Trophoblast cell (in vitro differentiated cells and primary cell): Measurements from ENCODE around the gene FALEC.

Experiments used
- DNase-seq, 2 donors: peaks; one replicate each; pipeline ENCODE4 v3.0.0-alpha.2; 2016
- H2AFZ ChIP-seq: 2 replicates; pipeline ENCODE4 v1.6.1; 2013; ENCODE audit warnings: low read length, moderate library complexity, mild to moderate bottlenecking; ENCODE audit not compliant: insufficient read depth, poor library complexity
- H2AK5ac ChIP-seq: 2 replicates; pipeline ENCODE4 v1.6.1; 2013; ENCODE audit warnings: mild to moderate bottlenecking, low read length
- H2BK120ac ChIP-seq: 2 replicates; pipeline ENCODE4 v1.6.1; 2013; ENCODE audit warnings: low read length, mild to moderate bottlenecking, moderate library complexity; ENCODE audit not compliant: insufficient read depth, poor library complexity
- H2BK12ac ChIP-seq: 2 replicates; pipeline ENCODE4 v1.6.1; 2013; ENCODE audit warnings: mild to moderate bottlenecking, low read length, moderate library complexity
- H2BK5ac ChIP-seq: 2 replicates; pipeline ENCODE4 v1.6.1; 2013; ENCODE audit warnings: low read length, low read depth, moderate library complexity, mild to moderate bottlenecking; ENCODE audit not compliant: poor library complexity
- H3K14ac ChIP-seq: 2 replicates; pipeline ENCODE4 v1.6.1; 2013; ENCODE audit warnings: mild to moderate bottlenecking, low read length
- H3K18ac ChIP-seq: 2 replicates; pipeline ENCODE4 v1.6.1; 2013; ENCODE audit warnings: mild to moderate bottlenecking, low read length
- H3K23ac ChIP-seq: 2 replicates; pipeline ENCODE4 v1.6.1; 2013; ENCODE audit warnings: low read length
- H3K27ac ChIP-seq: 2 replicates; pipeline ENCODE4 v1.5.1; 2013; ENCODE audit warnings: low read depth, mild to moderate bottlenecking, inconsistent platforms, low read length, moderate library complexity
- H3K27me3 ChIP-seq: 2 replicates; pipeline ENCODE4 v1.6.1; 2013; ENCODE audit warnings: inconsistent platforms, mild to moderate bottlenecking, low read length, moderate library complexity; ENCODE audit not compliant: insufficient read depth
- H3K36me3 ChIP-seq, 2 experiments: 1 replicate in 1 of 2; 2 replicates in 1 of 2; pipeline ENCODE4 v1.6.1; 2013; ENCODE audit warnings: low read length in 2 of 2, mild to moderate bottlenecking in 2 of 2, moderate library complexity in 1 of 2; ENCODE audit not compliant: insufficient read depth in 2 of 2, control insufficient read depth in 1 of 2
- H3K4ac ChIP-seq: 2 replicates; pipeline ENCODE4 v1.6.1; 2013; ENCODE audit warnings: low read depth, mild to moderate bottlenecking, low read length, moderate library complexity
- H3K4me1 ChIP-seq, 2 experiments: 1 replicate in 1 of 2; 2 replicates in 1 of 2; pipeline ENCODE4 v1.6.1; 2013; ENCODE audit warnings: low read length in 2 of 2, mild to moderate bottlenecking in 2 of 2, moderate library complexity in 1 of 2; ENCODE audit not compliant: insufficient read depth in 2 of 2, control insufficient read depth in 1 of 2
- H3K4me2 ChIP-seq: 2 replicates; pipeline ENCODE4 v1.6.1; 2013; ENCODE audit warnings: inconsistent platforms, mild to moderate bottlenecking, low read length, moderate library complexity
- H3K4me3 ChIP-seq: 2 replicates; pipeline ENCODE4 v1.5.1; 2013; ENCODE audit warnings: mild to moderate bottlenecking, low read depth, low read length, inconsistent platforms
- H3K79me1 ChIP-seq: one replicate; pipeline ENCODE4 v1.6.1; 2013; ENCODE audit warnings: low read length
- H3K79me2 ChIP-seq: 2 replicates; pipeline ENCODE4 v1.6.1; 2013; ENCODE audit warnings: low read length, mild to moderate bottlenecking; ENCODE audit not compliant: control insufficient read depth, insufficient read depth, poor library complexity
- H3K9ac ChIP-seq: 2 replicates; pipeline ENCODE4 v1.6.1; 2013; ENCODE audit warnings: mild to moderate bottlenecking, low read length
- H3K9me3 ChIP-seq: 2 replicates; pipeline ENCODE4 v1.6.1; 2013; ENCODE audit warnings: low read depth, mild to moderate bottlenecking, control low read depth, inconsistent platforms, low read length; ENCODE audit not compliant: insufficient read depth
- H4K12ac ChIP-seq: 2 replicates; pipeline ENCODE4 v1.6.1; 2013; ENCODE audit warnings: low read depth, mild to moderate bottlenecking, low read length, moderate library complexity
- H4K8ac ChIP-seq: 2 replicates; pipeline ENCODE4 v1.6.1; 2013; ENCODE audit warnings: low read depth, mild to moderate bottlenecking, low read length, moderate library complexity
- H4K91ac ChIP-seq: one replicate; pipeline ENCODE4 v1.6.1; 2013; ENCODE audit warnings: low read depth, mild to moderate bottlenecking, low read length, moderate library complexity
- WGBS: extraction: QIAGEN DNeasy Blood & Tissue Kit; methylation state at CpG from one replicate; pipeline ENCODE4 v1.1.7; 2013; ENCODE audit warnings: missing lambda C conversion rate; ENCODE audit not compliant: insufficient read length, insufficient coverage; ENCODE audit errors: extremely low coverage; 5-methylcytosine and 5-hydroxymethylcytosine counted together

Gene FALEC

GRCh38 chr1:150560576-150561253 lies 45.2 kb downstream of the FALEC start:
- Histone ChIP-seq H2AK5ac (peak overlapping the region; percentile 32), H3K9me3 (no peaks in the 10 kb centered on the region), H3K79me2 (peaks cover 13% of the 10 kb centered on the region), H3K27ac (peak overlapping the region; percentile 100), H3K18ac (peak overlapping the region; percentile 62), H3K4me3 (peak overlapping the region; percentile 69), H3K4me2 (peak overlapping the region; percentile 78), H2AFZ (peak overlapping the region; percentile 24), H3K27me3 (no peaks in the 10 kb centered on the region), H3K9ac (peak overlapping the region; percentile 87), H2BK5ac (peak overlapping the region; percentile 94), H2BK12ac (peak overlapping the region; percentile 59), H3K4me1 (peaks cover 31 to 33% of the 10 kb centered on the region in 2 experiments), H4K91ac (peak overlapping the region; percentile 84), H3K23ac (no peak overlapping the region), H4K8ac (peak overlapping the region; percentile 70), H4K12ac (peak overlapping the region; percentile 67), H3K36me3 (peaks cover 18% of the 10 kb centered on the region in 2 experiments), H3K14ac (peak overlapping the region; percentile 85), H2BK120ac (peak overlapping the region; percentile 79), H3K79me1 (peaks cover 37% of the 10 kb centered on the region), H3K4ac (peak overlapping the region; percentile 37)
- no CpG with 5 or more reads among the region's 17 CpGs for WGBS
- peak; percentile 81 to 92 for DNase-seq

GRCh38 chr1:150561254-150561973 lies 45.9 kb downstream of the FALEC start:
- peak overlapping the region; percentile 90 for H2BK120ac ChIP-seq
- no CpG with 5 or more reads among the region's 32 CpGs for WGBS
- H3K4me2 ChIP-seq: peak overlapping the region; percentile 78
- H2BK12ac ChIP-seq: peak overlapping the region; percentile 59
- H2AFZ ChIP-seq: peak overlapping the region; percentile 72
- peak; percentile 97 to 98 for DNase-seq
- H3K4me1 ChIP-seq: peaks cover 32 to 34% of the 10 kb centered on the region in 2 experiments
- peak overlapping the region; percentile 91 for H4K8ac ChIP-seq
- peak overlapping the region; percentile 90 for H3K9ac ChIP-seq
- no peaks in the 10 kb centered on the region for H3K9me3 ChIP-seq
- no peak overlapping the region for H3K23ac ChIP-seq
- peaks cover 37% of the 10 kb centered on the region for H3K79me1 ChIP-seq
- peak overlapping the region; percentile 67 for H4K12ac ChIP-seq
- peak overlapping the region; percentile 97 for H2BK5ac ChIP-seq
- H3K27me3 ChIP-seq: no peaks in the 10 kb centered on the region
- H4K91ac ChIP-seq: peak overlapping the region; percentile 96
- H3K18ac ChIP-seq: peak overlapping the region; percentile 94
- H2AK5ac ChIP-seq: peak overlapping the region; percentile 91
- H3K14ac ChIP-seq: peak overlapping the region; percentile 97
- peak overlapping the region; percentile 69 for H3K4me3 ChIP-seq
- peak overlapping the region; percentile 93 for H3K4ac ChIP-seq
- H3K36me3 ChIP-seq: peaks cover 11 to 15% of the 10 kb centered on the region in 2 experiments
- peaks cover 14% of the 10 kb centered on the region for H3K79me2 ChIP-seq
- peak overlapping the region; percentile 100 for H3K27ac ChIP-seq

GRCh38 chr1:150561974-150562445 lies 46.5 kb downstream of the FALEC start:
- peaks cover 43% of the 10 kb centered on the region for H3K79me1 ChIP-seq
- H3K4me2 ChIP-seq: peak overlapping the region; percentile 78

More at GRCh38 chr1:150561974-150562445, 46.5 kb downstream of the FALEC start:
- Histone ChIP-seq H2BK5ac (peak overlapping the region; percentile 98), H3K4me3 (peak overlapping the region; percentile 61), H2AK5ac (peak overlapping the region; percentile 91), H3K14ac (peak overlapping the region; percentile 97), H4K8ac (peak overlapping the region; percentile 91), H3K9ac (peak overlapping the region; percentile 90), H3K4ac (peak overlapping the region; percentile 93), H2BK120ac (peak overlapping the region; percentile 97), H3K36me3 (peaks cover 9 to 15% of the 10 kb centered on the region in 2 experiments), H3K18ac (peak overlapping the region; percentile 94), H3K27me3 (no peaks in the 10 kb centered on the region), H3K23ac (no peak overlapping the region), H3K4me1 (peaks cover 37 to 39% of the 10 kb centered on the region in 2 experiments), H4K91ac (peak overlapping the region; percentile 96), H3K27ac (peak overlapping the region; percentile 100), H2BK12ac (peak overlapping the region; percentile 72), H2AFZ (peak overlapping the region; percentile 72), H4K12ac (peak overlapping the region; percentile 65), H3K9me3 (no peaks in the 10 kb centered on the region), H3K79me2 (peaks cover 18% of the 10 kb centered on the region)
- peak; percentile 93 to 94 for DNase-seq
- WGBS: no CpG with 5 or more reads among the region's 18 CpGs
